NK-92 (cell line): ENCODE results near the gene MAGEA2B.
"Not testable (repeated sequence)": the region's sequence is repeated elsewhere in the genome, so short reads cannot be mapped to it uniquely, and the experiment has no call there.

Experiments
- DNase-seq: peaks from one replicate; lab custom pipeline; 2025; ENCODE audit not compliant: unreplicated experiment; lab: John Stamatoyannopoulos, UW

Gene MAGEA2B

DNA sequence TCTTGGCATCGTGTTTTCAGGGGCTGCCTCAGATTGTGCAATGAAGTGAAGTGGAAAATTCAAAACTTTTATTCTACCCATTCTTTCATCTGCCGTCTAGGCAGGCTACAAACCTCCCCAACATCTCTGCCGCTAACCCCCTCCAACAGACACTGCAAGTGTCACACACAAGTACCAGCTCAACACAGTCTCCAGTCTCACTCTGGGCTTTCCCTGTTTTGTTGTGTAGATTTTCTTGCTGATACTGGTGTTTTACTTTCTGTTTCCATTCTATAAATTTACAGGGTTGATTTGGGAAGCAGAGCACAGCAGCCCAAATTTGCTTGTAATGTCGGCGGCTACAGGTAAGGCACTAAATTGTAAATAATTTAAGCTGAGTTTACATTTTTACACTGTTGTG is 40.4 kb downstream of the MAGEA2B start:
- not testable (repeated sequence) for DNase-seq

DNA sequence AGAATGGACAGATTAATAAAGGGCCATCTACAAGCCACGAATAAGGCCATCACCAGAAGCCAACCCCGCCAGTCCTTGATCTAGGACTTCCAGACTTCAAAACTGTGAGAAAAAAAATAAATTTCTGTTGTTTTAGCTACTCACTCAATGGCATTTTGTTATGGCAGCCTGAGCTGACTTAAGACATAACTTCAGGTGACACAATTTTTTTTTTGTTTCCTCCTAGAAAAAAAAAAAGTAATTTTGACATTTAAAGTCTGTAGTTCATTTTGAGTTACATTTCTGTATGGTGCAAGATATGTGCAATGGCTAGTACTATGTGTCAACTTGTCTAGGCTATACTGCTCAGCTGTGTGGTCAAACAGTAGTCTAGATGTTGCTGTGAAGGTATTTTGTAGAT is 44.5 kb downstream of the MAGEA2B start, which contains the start of gene CSAG3:
Gene CSAG3, plus strand, starts transcription at position 301 of the 400 bp plus-strand sequence.
- DNase-seq = not testable (repeated sequence)

DNA sequence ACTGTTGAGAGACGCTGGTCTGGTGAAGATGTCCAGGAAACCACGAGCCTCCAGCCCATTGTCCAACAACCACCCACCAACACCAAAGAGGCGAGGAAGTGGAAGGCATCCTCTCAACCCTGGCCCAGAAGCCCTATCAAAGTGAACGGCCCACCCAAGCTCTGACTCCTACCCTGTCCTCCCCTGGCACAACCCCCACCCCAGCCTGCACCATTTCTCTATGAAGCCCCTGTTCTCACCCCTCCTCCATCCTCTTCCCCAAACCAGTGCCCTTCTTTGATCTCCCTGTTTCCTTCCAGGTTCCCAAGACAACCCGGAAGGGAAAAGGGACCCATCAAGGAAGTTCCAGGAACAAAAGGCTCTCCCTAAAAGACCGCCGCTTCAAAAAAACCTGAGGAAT is 45.1 kb downstream of the MAGEA2B start:
- not testable (repeated sequence) for DNase-seq

DNA sequence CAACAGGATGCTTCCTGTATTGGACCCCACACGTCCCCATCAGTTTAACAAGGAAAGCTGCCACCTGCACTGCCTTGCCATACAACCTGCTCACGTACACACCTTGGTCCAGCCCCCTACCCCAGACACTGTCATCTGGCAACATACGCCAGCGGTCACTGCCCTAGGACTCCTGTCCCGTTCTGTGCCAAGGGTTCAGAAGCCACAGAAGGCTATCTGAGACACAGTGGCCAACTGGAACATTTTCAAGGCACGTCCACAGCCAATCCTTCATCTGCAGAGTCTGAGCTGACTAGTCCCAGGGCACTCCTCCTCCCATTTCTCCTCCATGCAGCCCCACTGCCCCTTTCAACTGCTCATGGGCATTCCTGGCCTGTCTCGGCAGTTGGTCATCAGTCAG is 47.2 kb downstream of the MAGEA2B start:
- DNase-seq = not testable (repeated sequence)

DNA sequence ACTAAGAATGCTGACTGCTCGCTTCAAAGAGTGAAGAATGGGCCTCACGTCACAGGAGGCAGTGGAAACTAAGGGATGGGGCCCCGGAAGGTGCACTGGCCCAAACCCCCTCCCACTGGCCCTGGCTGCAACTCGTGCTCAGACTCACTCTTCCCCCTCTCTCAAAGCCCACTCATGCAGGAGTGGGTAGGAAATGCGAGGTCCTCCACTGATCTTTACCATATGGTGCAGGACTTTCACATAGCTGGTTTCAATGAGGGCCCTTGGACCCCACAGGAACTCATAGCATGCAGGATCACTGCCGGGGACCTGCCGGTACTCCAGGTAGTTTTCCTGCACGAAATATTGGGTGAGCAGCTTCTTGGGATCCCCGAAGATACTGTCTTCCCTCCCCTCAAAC is 52.1 kb downstream of the MAGEA2B start:
- DNase-seq = not testable (repeated sequence)
